AG04449 (cell line): ENCODE results near the gene USP49.

ENCODE experiments used
- CTCF ChIA-PET: fragments of 350-600 bp; formaldehyde crosslinking; extraction: SDS; loops from one replicate; lab custom pipeline; 2021; ENCODE audit warnings: antibody characterized with exemption; lab: Yijun Ruan, JAX
- POLR2A ChIA-PET: fragments of 400-600, 350-600 bp; formaldehyde crosslinking; extraction: SDS; loops from one replicate; lab custom pipeline; 2020; ENCODE audit warnings: antibody characterized with exemption, inconsistent platforms; lab: Yijun Ruan, JAX
- DNase-seq: peaks from one replicate; pipeline ENCODE4 v3.0.0-alpha.2; 2010; ENCODE audit warnings: low read depth, low spot score
- H3K4me3 ChIP-seq: 2 replicates; pipeline ENCODE4 v1.5.1; 2011; ENCODE audit warnings: low read depth, mild to moderate bottlenecking, control low read depth, low read length
- TF ChIP-seq, protein P1 (sequence below): IDR thresholded peaks from one replicate; pipeline ENCODE4 v1.5.1; 2011; ENCODE audit warnings: mild to moderate bottlenecking, moderate library complexity, low read length, control low read depth, inconsistent platforms; ENCODE audit not compliant: insufficient read depth; ENCODE audit errors: missing control alignments

The USP49 gene

DNA sequence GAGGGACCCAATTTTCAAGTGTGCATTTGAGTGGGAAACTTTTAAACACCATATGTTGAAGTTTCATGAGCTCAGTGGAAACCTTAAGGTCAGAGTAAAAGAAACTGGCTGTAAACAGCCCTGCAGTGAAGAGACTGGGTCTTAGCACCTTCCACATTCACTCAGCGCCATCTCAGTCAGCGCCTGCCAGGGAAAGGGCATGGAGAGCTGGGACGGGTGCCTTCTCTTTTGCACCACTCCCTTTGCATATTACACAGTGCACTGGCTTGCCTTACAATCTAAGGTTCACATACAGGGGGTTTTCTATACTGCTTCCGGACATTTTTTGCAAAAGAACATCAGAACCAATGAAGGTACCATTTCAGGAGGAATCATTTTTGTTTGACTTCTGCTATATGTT, 103.2 kb downstream of the USP49 start:
- TF ChIP-seq, protein P1, sequence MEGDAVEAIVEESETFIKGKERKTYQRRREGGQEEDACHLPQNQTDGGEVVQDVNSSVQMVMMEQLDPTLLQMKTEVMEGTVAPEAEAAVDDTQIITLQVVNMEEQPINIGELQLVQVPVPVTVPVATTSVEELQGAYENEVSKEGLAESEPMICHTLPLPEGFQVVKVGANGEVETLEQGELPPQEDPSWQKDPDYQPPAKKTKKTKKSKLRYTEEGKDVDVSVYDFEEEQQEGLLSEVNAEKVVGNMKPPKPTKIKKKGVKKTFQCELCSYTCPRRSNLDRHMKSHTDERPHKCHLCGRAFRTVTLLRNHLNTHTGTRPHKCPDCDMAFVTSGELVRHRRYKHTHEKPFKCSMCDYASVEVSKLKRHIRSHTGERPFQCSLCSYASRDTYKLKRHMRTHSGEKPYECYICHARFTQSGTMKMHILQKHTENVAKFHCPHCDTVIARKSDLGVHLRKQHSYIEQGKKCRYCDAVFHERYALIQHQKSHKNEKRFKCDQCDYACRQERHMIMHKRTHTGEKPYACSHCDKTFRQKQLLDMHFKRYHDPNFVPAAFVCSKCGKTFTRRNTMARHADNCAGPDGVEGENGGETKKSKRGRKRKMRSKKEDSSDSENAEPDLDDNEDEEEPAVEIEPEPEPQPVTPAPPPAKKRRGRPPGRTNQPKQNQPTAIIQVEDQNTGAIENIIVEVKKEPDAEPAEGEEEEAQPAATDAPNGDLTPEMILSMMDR: no peak
- no peak for DNase-seq
- H3K4me3 ChIP-seq: no peak overlapping the region
- POLR2A ChIA-PET: no interaction called here
- CTCF ChIA-PET: interaction anchor here (0.7 to 19.1 kb wide), 7 partner anchors 8 to 253 kb away, joined by 3 to 514 read pairs (median 6); partner anchors contain the start of genes BYSL, MED20 and TAF8

DNA sequence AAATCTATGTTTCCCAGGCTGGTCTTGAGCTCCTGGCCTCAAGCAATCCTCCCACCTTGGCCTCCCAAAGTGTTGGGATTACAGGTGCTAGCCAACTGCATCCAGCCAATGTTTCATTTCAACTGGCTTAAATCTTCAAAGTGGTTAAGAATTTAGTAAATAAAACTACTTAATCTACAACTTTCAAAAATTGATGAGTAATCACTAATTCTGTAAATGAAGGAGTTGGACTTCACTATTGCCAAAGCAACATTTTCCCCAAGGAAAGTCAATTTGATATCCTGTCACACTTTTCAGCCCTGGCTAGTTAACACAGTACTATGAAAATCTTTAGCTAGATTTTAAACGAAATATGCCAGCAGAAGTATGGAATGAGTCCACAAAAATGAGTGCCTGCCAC, 103.9 kb downstream of the USP49 start:
- H3K4me3 ChIP-seq: no peak overlapping the region
- ChIA-PET CTCF (interaction anchor here (0.9 to 19.1 kb wide), 6 partner anchors 9 to 254 kb away, joined by 3 to 514 read pairs (median 48); partner anchors contain the start of genes BYSL, MED20 and TAF8), POLR2A (no interaction called here)
- TF ChIP-seq, protein P1: no peak
- DNase-seq: no peak

DNA sequence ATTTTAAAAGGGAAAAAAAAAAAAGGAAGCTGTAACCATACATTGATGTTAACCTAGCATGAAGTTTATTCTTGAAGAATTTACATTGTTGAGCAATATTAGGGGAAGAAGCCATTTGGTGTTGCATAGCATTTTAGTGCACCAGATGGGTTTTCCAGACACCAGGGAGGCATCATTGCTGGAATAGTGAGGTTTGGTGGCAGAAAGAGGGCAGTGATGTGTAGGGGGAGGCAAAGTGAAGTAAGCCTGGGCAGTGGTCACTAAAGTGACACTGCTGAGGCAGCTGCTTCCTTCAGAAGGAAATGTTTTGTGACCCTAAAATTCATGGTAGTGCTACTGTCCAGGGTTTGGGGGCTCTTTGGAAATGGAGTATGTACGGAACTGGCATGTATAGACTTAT, 105.1 kb downstream of the USP49 start:
- ChIA-PET POLR2A (no interaction called here), CTCF (interaction anchor here (5.5 to 19.1 kb wide), 4 partner anchors 10 to 255 kb away, joined by 46 to 514 read pairs (median 94); partner anchors contain the start of genes BYSL, MED20 and TAF8)
- DNase-seq: no peak
- no peak overlapping the region for H3K4me3 ChIP-seq
- TF ChIP-seq, protein P1: no peak

DNA sequence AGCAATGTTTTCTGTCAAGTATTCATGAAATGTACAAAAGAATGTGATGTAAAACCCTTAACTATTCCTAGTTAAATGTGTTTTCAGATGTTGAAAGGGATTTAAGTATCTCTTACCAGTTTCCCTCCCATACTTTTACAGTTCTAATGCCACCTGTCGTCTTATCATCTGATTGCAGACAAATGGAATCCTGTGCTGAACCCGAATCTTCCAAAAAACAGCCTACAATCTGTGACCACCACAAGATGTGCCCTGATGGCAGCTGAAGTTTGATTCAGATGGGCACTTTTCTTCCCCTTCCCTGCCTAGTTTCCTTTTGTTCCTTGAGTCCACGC, 105.8 kb downstream of the USP49 start:
- TF ChIP-seq, protein P1: no peak
- ChIA-PET POLR2A (no interaction called here), CTCF (interaction anchor here (5.5 to 19.1 kb wide), 4 partner anchors 11 to 255 kb away, joined by 46 to 514 read pairs (median 94); partner anchors contain the start of genes BYSL, MED20 and TAF8)
- H3K4me3 ChIP-seq: no peak overlapping the region
- DNase-seq: no peak

DNA sequence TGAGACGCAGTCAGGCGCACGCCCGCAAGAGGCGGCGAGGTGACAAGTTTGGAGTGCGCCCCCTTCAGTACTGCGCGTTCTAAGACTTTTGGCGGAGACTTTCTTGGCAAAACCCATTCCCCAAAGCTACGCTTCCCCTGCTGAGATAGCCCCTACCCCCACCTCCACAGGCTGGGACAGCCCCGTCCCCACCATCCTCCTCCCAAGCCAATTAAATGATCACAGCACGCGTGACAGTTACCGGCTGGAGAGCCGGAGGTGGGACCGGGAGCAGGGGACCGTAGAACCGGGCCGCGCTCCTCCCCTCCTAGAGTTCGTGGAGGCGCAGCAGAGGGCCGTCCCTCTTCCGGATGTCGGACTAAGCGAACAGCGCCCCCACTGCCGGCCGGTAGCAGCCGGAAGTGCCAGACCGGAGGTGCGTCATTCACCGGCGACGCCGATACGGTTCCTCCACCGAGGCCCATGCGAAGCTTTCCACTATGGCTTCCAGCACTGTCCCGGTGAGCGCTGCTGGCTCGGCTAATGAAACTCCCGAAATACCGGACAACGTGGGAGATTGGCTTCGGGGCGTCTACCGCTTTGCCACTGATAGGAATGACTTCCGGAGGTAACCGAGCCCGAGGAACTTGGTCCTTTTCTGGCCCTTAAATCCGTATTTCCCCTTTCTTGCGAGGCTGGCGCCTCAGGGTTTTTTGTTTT, 107.8 kb downstream of the USP49 start, which contains the start of gene TOMM6:
TOMM6 (plus strand) TSS at position 476 of the 699 bp plus-strand sequence; CDS start at position 480, 4 bp downstream.
- peak; percentile 47 for DNase-seq
- ChIA-PET POLR2A (interaction anchor here (0.6 to 2.1 kb wide), 8 partner anchors 9 to 275 kb away, joined by 3 to 9 read pairs (median 4); partner anchors contain the start of genes BYSL, CCND3, MED20 and TAF8), CTCF (interaction anchor here (0.7 to 19.1 kb wide), 69 partner anchors 9 to 427 kb away, joined by 3 to 514 read pairs (median 5); partner anchors contain the start of genes BYSL, CCND3, MED20 and TAF8)
- TF ChIP-seq, protein P1: peak; percentile 94
- peak within 1 kb of the TSS; percentile 99 for H3K4me3 ChIP-seq

DNA sequence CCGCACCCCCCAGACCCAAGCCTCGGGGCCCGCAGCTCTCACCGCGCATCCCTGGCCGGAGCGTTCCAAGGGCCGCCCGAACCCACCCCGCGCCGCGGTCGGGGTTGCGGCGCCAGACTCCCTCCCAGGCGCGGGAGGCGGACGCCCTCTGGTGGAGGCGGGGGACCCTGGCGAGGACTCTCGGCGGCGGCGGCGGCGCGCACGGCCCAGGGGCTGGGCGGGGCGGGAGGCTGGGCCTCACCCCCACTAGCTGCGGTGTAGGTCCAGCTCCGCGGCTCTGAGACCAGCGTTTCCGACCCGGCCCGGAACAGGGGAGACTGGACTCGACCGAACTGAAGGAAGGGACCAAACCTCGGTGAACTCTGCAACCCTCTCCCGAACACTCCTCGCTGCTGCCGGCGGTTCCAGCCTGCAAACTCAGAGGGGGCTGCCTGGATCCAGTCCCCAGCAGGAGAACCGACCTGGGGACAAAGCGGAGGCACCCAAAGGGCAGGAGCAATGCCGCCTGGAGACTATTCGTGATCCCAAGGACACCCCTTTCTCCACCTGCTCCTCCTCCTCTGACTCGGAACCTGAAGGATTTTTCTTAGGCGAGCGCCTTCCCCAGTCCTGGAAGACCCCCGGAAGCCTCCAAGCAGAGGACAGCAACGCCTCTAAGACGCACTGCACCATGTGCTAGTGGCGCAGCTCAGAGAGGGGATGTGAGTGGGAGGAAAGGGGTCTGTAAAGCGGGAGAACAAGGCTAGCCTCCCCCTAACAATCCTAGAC, 108.5 kb downstream of the USP49 start:
- POLR2A ChIA-PET: interaction anchor here (0.5 to 2.1 kb wide), 9 partner anchors 10 to 264 kb away, joined by 3 to 9 read pairs (median 3); partner anchors contain the start of genes CCND3 and TAF8
- no peak for DNase-seq
- peak overlapping the region; percentile 99 for H3K4me3 ChIP-seq
- CTCF ChIA-PET: interaction anchor here (0.6 to 19.1 kb wide), 79 partner anchors 8 to 480 kb away, joined by 3 to 514 read pairs (median 5); partner anchors contain the start of genes BYSL, CCND3, MED20 and TAF8
- TF ChIP-seq, protein P1: peak; percentile 85
